Measurements from ENCODE around the gene TMEM203.
"Not testable (repeated sequence)": the region's sequence is repeated elsewhere in the genome, so short reads cannot be mapped to it uniquely, and the experiment has no call there.

Gene TMEM203

GRCh38 chr9:137241490-137242268 lies 36.2 kb upstream of the TMEM203 start:
- DNase-seq (ENCODE audit: low spot score): no peak

GRCh38 chr9:137240841-137241489 lies 35.5 kb upstream of the TMEM203 start, which contains the start of gene TUBB4B:
Gene TUBB4B (plus strand): TSS chr9:137241287. CDS start chr9:137241361, 74 bp downstream.
- DNase-seq (ENCODE audit: low spot score): peak; percentile 100

GRCh38 chr9:137240318-137240840 lies 34.9 kb upstream of the TMEM203 start:
- DNase-seq (ENCODE audit: low spot score): peak; percentile 68

- not testable (repeated sequence) for DNase-seq (ENCODE audit: low spot score)
These were observed 34.2 kb upstream of the TMEM203 start for GRCh38 chr9:137239541-137240200.

GRCh38 chr9:137237759-137238726 lies 32.6 kb upstream of the TMEM203 start:
- DNase-seq (ENCODE audit: low spot score): peak; percentile 76

- no peak for DNase-seq (ENCODE audit: low spot score)
These were observed 31.5 kb upstream of the TMEM203 start for GRCh38 chr9:137236936-137237421.

GRCh38 chr9:137236238-137236935 lies 30.9 kb upstream of the TMEM203 start:
- DNase-seq (ENCODE audit: low spot score): peak; percentile 71

GRCh38 chr9:137235424-137236237 lies 30.2 kb upstream of the TMEM203 start:
- no peak for DNase-seq (ENCODE audit: low spot score)

GRCh38 chr9:137234758-137235423 lies 29.4 kb upstream of the TMEM203 start:
- no peak for DNase-seq (ENCODE audit: low spot score)

GRCh38 chr9:137234055-137234697 lies 28.7 kb upstream of the TMEM203 start:
- DNase-seq (ENCODE audit: low spot score): no peak

- DNase-seq (ENCODE audit: low spot score): no peak
These were observed 27.9 kb upstream of the TMEM203 start for GRCh38 chr9:137233143-137233980.

GRCh38 chr9:137232510-137232909 lies 27.1 kb upstream of the TMEM203 start:
- DNase-seq (ENCODE audit: low spot score): no peak

- DNase-seq (ENCODE audit: low spot score): no peak
These were observed 26.7 kb upstream of the TMEM203 start for GRCh38 chr9:137232101-137232500.

- DNase-seq (ENCODE audit: low spot score): no peak
These were observed 26.1 kb upstream of the TMEM203 start for GRCh38 chr9:137231372-137232039.

- no peak for DNase-seq (ENCODE audit: low spot score)
These were observed 25.4 kb upstream of the TMEM203 start, which contains the start of gene SLC34A3 for GRCh38 chr9:137230705-137231371. Gene SLC34A3 (plus strand): TSS chr9:137230901. CDS start chr9:137231703, 802 bp downstream.

GRCh38 chr9:137229903-137230704 lies 24.7 kb upstream of the TMEM203 start:
- DNase-seq (ENCODE audit: low spot score): no peak
